Adrenal gland (tissue), 5 donors: ENCODE data around the gene KRT12.

Experiments
- CTCF ChIP-seq, 6 experiments: fragments of 450-650 bp in 4 of 6; fragments of 200-600 bp in 2 of 6; sonication (generic) in 1 of 6; IDR thresholded peaks; 1 replicate in 5 of 6; 2 replicates in 1 of 6; pipeline versions ENCODE4 v1.5.1 to v1.8.0; 2016 to 2021; ENCODE audit warnings: antibody characterized with exemption in 6 of 6, mild to moderate bottlenecking in 2 of 6, moderate library complexity in 1 of 6
- POLR2A ChIP-seq, 2 donors: fragments of 450-650 bp; IDR thresholded peaks; one replicate each; pipeline ENCODE4 v1.6.1; 2017; ENCODE audit warnings: antibody characterized with exemption in 2 of 2, mild to moderate bottlenecking in 2 of 2, moderate library complexity in 1 of 2
- donor health status: DM: no; HTN: no; CAD: no.

- no peak for TF ChIP-seq CTCF (IDR thresholded peaks at IDR 0.05)
- TF ChIP-seq POLR2A (IDR thresholded peaks at IDR 0.05): no peak
Measured at GRCh38 chr17:40883626-40884334, 16.8 kb upstream of the KRT12 start.
